HCT116 (cell line): ENCODE measurements around the gene ATAD1.

Experiments used
- CTCF ChIP-seq, 3 experiments: fragments of 200-600 bp in 1 of 3; sonication (generic) in 1 of 3; IDR thresholded peaks in 2 of 3; conservative IDR thresholded peaks in 1 of 3; 2 replicates each; pipeline ENCODE4 v1.5.1; 2012 to 2017; ENCODE audit warnings: low read depth in 2 of 3, low read length in 2 of 3, antibody characterized with exemption in 1 of 3, borderline replicate concordance in 1 of 3, control low read depth in 1 of 3, mild to moderate bottlenecking in 1 of 3, mixed read lengths in 1 of 3, mixed run types in 1 of 3, moderate library complexity in 1 of 3; ENCODE audit not compliant: insufficient read depth in 1 of 3
- ELF1 ChIP-seq: IDR thresholded peaks from 2 replicates; pipeline ENCODE4 v1.6.1; 2012; ENCODE audit warnings: low read depth, borderline replicate concordance
- EZH2 ChIP-seq: fragments of 200-600 bp; sonication (generic); IDR thresholded peaks from 2 replicates; pipeline ENCODE4 v1.6.1; 2017; ENCODE audit warnings: antibody characterized with exemption, mixed run types
- EZH2phosphoT487 ChIP-seq: fragments of 200-600 bp; IDR thresholded peaks from 2 replicates; pipeline ENCODE4 v1.6.1; 2018; ENCODE audit warnings: antibody characterized with exemption, borderline replicate concordance
- MAX ChIP-seq: IDR thresholded peaks from 2 replicates; pipeline ENCODE4 v1.6.1; 2012
- POLR2A ChIP-seq: IDR thresholded peaks from 2 replicates; pipeline ENCODE4 v1.7.0; 2011; ENCODE audit warnings: borderline replicate concordance; ENCODE audit not compliant: insufficient read depth, insufficient read length; ENCODE audit errors: extremely low read depth
- SIN3A ChIP-seq: IDR thresholded peaks from 2 replicates; pipeline ENCODE4 v1.6.1; 2012; ENCODE audit warnings: low read depth
- SP1 ChIP-seq: IDR thresholded peaks from 2 replicates; pipeline ENCODE4 v1.6.1; 2012; ENCODE audit warnings: low read depth
- YY1 ChIP-seq: IDR thresholded peaks from 2 replicates; pipeline ENCODE4 v1.6.1; 2011; ENCODE audit warnings: low read length, low read depth, moderate library complexity, mild to moderate bottlenecking; ENCODE audit not compliant: insufficient replicate concordance; ENCODE audit errors: extremely low read depth

- TF ChIP-seq CTCF (IDR thresholded peaks at IDR 0.05 in 2 of 3, conservative IDR thresholded peaks at IDR 0.05 in 1 of 3; ENCODE audit: borderline replicate concordance in 1 of 3, insufficient read depth in 1 of 3, low read depth in 2 of 3, low read length in 2 of 3), result no peak
- TF ChIP-seq MAX, result no peak
- no peak for TF ChIP-seq SIN3A
- TF ChIP-seq POLR2A, result no peak
- no peak for TF ChIP-seq EZH2phosphoT487
- no peak for TF ChIP-seq YY1
- no peak for TF ChIP-seq EZH2
- TF ChIP-seq SP1, result no peak
- TF ChIP-seq ELF1, result no peak
Observed at GRCh38 chr10:87746911-87747310, 71.1 kb downstream of the ATAD1 start.
